Measurements from ENCODE around the gene SFT2D2.

- TF ChIP-seq, protein P1, sequence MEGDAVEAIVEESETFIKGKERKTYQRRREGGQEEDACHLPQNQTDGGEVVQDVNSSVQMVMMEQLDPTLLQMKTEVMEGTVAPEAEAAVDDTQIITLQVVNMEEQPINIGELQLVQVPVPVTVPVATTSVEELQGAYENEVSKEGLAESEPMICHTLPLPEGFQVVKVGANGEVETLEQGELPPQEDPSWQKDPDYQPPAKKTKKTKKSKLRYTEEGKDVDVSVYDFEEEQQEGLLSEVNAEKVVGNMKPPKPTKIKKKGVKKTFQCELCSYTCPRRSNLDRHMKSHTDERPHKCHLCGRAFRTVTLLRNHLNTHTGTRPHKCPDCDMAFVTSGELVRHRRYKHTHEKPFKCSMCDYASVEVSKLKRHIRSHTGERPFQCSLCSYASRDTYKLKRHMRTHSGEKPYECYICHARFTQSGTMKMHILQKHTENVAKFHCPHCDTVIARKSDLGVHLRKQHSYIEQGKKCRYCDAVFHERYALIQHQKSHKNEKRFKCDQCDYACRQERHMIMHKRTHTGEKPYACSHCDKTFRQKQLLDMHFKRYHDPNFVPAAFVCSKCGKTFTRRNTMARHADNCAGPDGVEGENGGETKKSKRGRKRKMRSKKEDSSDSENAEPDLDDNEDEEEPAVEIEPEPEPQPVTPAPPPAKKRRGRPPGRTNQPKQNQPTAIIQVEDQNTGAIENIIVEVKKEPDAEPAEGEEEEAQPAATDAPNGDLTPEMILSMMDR (IDR thresholded peaks at IDR 0.05), result no peak
- TF ChIP-seq POLR2A (IDR thresholded peaks at IDR 0.05), result no peak
These were observed at the start of gene SFT2D2 for GRCh38 chr1:168225476-168226190.
